ENCODE results near the gene GPRIN3.
"Not testable (repeated sequence)": the region's sequence is repeated elsewhere in the genome, so short reads cannot be mapped to it uniquely, and the experiment has no call there.

The GPRIN3 gene

GRCh38 chr4:89314291-89314690 lies 6.7 kb upstream of the GPRIN3 start:
- no peak for DNase-seq (ENCODE audit: low read depth in 2 of 3, low spot score in 2 of 3)

- no peak for DNase-seq (ENCODE audit: low read depth in 2 of 3, low spot score in 2 of 3)
Observed at GRCh38 chr4:89312066-89312465, 4.5 kb upstream of the GPRIN3 start.

DNA sequence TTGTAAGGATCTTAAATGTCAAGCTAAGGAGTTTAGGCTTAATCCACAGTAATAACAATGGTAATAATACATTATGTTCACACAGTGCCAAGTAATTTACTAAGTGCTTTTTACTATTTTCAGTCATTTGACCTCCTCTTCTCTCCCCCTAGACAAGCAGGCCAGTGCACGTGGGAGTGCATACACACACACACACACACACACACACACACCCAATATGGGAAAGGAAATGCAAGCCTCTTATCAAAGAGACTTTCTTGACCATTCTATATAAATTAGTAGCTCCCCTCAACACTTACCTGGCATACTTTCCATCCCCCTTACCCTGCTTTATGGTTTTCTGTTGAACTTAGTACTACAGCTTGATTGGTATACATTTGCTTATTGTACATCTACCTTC lies 3.8 kb upstream of the GPRIN3 start:
- DNase-seq (ENCODE audit: low read depth in 2 of 3, low spot score in 2 of 3), result no peak

DNA sequence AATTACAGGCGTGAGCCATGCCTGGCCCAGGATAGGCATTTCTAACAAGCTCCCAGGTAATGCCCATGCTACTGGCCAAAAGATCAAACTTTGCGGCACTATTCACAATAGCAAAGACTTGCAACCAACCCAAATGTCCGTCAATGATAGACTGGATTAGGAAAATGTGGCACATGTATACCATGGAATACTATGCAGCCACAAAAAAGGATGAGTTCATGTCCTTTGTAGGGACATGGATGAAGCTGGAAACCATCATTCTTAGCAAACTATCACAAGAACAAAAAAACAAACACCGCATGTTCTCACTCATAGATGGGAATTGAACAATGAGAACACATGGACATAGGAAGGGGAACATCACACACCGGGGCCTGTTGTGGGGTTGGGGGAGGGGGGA lies 1.6 kb upstream of the GPRIN3 start:
- DNase-seq (ENCODE audit: low read depth in 2 of 3, low spot score in 2 of 3), result not testable (repeated sequence)

DNA sequence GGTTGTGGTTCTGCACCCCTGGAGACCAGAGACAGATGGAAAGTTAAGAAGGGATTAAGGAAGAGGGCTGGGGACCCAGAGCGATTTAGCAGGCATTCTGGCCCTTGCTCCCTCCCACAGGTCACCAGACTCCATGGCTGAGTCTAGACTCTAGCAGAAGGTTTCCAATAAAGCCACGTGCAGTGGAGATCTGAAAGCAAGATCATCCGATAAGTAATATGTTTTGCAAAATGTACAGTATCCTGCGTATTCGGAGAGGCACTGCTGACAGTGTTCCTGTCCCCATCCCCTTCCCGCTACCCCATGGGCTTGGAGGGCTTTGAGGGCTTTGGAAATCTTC lies 531 bp upstream of the GPRIN3 start:
- no peak for DNase-seq (ENCODE audit: low read depth in 2 of 3, low spot score in 2 of 3)

GRCh38 chr4:89307178-89307445 lies 488 bp downstream of the GPRIN3 start:
- DNase-seq (ENCODE audit: low read depth in 2 of 3, low spot score in 2 of 3), result no peak

DNA sequence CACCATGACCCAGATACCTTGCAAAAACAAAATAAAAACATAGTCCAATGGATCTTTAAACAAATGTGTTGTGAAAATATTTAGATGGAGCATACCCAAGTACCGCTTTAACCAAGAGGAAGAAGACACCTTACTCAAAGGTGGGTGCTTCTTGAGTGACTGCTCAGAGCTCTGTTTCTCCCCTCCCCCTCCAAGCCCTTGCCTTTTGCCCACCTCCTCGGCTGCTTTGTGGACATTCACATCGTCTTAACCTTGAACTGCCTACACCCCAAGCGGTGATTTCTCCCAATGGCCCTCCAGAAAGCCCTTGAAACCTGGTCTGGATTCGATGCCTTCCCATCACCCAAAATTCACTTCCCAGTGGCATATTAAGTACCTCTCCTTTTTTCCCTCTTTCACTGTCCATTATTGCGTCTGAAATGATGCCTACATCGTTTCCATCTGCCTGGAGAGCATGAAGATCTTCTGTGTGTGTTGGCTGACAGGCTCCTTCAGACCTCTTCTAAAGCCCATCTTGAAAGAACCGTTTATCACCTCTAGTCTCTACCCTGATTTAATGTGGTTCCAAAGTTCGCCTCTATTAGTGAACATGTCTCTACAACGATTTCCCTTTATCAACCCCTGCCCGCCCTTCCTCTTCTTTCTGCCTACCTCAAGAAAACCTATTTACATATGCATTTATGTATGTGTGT lies 968 bp downstream of the GPRIN3 start:
- no peak for DNase-seq (ENCODE audit: low read depth in 2 of 3, low spot score in 2 of 3)

GRCh38 chr4:89305712-89306437 lies 1.7 kb downstream of the GPRIN3 start:
- no peak for DNase-seq (ENCODE audit: low read depth in 2 of 3, low spot score in 2 of 3)

- DNase-seq (ENCODE audit: low read depth in 2 of 3, low spot score in 2 of 3), result no peak
Observed at GRCh38 chr4:89305028-89305427, 2.6 kb downstream of the GPRIN3 start.

- DNase-seq (ENCODE audit: low read depth in 2 of 3, low spot score in 2 of 3), result no peak
Observed at GRCh38 chr4:89303814-89304388, 3.7 kb downstream of the GPRIN3 start.

DNA sequence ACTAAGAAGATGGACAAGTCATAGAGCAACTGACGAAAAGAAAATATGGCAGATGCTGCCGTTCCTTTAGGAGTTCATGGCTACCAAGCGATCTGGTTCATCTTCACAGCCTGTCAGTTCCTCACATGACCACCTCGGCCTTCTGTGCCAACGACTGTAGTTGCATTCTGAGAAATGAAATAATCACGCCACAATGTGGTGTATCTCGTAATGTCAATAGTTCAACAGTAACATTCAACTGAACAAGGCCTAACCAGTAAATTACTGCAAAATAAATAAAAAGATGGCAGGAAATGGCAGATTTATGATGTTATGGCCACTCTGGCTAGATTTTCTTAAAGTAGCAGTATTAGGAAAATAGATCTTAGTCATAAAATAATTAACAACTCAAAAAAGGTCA lies 4.4 kb downstream of the GPRIN3 start:
- DNase-seq (ENCODE audit: low read depth in 2 of 3, low spot score in 2 of 3), result no peak

DNA sequence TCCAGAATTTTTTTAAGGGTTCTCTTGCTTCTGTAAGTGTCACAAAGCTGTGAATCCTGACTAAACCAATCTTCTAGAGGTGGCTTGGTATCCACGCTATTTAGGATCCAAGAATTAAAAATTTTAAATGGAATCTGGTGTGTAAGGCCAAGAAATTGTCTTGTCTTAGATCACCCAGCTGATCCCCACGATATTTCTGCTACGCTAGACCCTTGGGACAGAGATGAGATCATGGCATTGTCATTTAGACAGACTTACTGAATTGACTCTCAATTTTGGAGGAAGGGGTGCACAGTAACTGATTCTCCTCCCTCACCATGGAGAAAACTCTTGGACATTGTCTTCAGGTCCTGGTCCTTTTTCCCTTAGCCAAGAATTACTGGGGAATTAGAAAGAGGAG lies 5.7 kb downstream of the GPRIN3 start:
- DNase-seq (ENCODE audit: low read depth in 2 of 3, low spot score in 2 of 3), result no peak

DNA sequence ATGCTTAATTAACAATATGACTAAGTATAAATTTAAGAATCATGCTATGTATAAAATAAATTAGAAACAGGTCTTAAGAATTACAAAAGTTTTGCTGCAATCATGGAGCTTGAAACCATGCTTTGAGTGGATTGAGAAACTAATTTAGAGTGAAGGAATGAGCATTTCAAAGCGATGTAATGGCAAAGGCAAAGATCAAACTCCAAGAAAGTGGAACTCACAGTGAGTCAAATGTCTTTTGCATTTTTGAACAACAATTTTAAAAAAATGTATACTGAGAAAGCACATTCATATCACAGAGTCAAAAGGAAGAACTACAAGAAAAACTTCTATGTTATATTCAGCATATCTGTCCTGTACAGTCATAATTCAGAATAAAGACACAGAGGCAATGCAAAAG lies 6.6 kb downstream of the GPRIN3 start:
- DNase-seq (ENCODE audit: low read depth in 2 of 3, low spot score in 2 of 3), result no peak

GRCh38 chr4:89300499-89300898 lies 7.1 kb downstream of the GPRIN3 start:
- DNase-seq (ENCODE audit: low read depth in 2 of 3, low spot score in 2 of 3), result no peak

DNA sequence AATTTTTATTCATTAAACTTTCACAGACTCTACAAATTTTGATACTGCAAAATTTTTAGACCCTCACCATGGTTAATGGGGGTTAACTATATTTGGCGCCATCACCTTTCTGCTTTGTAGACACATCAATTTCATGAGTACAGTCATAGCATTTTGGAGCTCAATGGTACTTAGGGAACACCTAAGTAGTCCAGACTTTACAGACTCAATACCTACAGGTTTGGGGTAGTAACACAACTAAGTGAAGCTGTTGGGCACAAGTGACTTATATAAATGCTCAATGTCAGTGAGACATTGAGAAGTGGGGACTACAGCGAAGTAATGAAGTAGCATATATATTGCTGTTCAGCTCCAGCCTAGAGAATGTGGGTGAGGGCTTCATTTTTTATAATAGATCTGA lies 7.5 kb downstream of the GPRIN3 start:
- no peak for DNase-seq (ENCODE audit: low read depth in 2 of 3, low spot score in 2 of 3)

- no peak for DNase-seq (ENCODE audit: low read depth in 2 of 3, low spot score in 2 of 3)
Observed at GRCh38 chr4:89299153-89299791, 8.3 kb downstream of the GPRIN3 start.

- no peak for DNase-seq (ENCODE audit: low read depth in 2 of 3, low spot score in 2 of 3)
Observed at GRCh38 chr4:89298788-89299152, 8.8 kb downstream of the GPRIN3 start.

- no peak for DNase-seq (ENCODE audit: low read depth in 2 of 3, low spot score in 2 of 3)
Observed at GRCh38 chr4:89298155-89298554, 9.4 kb downstream of the GPRIN3 start.

GRCh38 chr4:89296896-89297295 lies 10.7 kb downstream of the GPRIN3 start:
- no peak for DNase-seq (ENCODE audit: low read depth in 2 of 3, low spot score in 2 of 3)

GRCh38 chr4:89296399-89296798 lies 11.2 kb downstream of the GPRIN3 start:
- DNase-seq (ENCODE audit: low read depth in 2 of 3, low spot score in 2 of 3), result no peak

DNA sequence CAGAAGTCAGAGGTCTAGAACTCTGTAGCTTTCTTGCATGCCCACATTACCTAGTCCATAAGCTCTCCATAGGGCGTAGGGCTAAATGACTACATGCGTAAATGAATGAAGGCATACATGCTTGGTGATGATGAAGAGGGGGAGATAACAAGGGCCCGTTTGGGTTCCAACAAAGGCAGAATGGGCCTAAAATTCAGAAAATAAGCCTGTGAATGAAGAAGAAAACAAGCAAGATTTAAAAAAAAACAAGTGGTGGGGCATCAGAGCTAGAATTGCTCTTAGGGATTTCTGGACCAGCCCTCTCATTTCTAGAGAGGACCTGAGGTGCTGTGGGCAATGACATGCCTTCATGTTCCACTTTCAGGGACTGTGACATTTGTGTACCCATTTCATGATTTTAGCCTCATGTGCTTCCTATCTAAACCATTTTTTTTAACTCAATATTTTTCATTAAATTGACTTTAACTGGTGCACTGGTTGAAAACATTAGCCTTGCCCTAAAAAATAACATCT lies 12.1 kb downstream of the GPRIN3 start:
- no peak for DNase-seq (ENCODE audit: low read depth in 2 of 3, low spot score in 2 of 3)

DNA sequence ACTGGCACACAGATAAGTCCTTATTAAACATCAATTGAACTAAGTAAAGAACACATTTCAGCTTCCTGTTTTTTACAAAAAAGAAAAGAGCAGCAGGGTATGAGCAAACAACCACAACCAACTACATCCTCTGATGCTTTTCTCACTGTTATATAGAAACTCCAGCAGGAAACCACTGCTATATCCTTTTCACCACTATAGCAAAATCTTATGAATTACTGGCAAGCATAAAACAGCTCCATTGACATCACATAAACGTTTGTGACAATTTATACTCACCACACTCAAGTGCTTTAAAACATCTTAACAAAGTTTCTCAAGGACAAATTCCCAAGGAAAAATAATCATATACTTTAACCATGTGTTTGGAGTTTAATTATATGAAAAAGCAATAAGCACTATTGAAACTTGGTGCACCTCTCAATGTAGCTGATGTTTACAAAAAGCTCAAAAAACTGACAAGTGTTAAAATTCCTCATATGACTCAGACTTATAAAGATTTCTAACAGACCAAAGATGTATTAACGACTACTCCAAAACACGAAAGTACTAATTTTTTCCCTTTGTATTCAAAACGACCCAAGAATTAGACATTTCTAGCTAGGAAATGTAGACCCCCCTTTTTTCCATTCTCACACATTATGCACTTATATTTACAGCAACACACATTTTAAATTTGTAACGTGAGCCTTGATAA lies 12.9 kb downstream of the GPRIN3 start:
- DNase-seq (ENCODE audit: low read depth in 2 of 3, low spot score in 2 of 3), result no peak
